ENCODE measurements around the gene ZNF48. TPM values are rescaled to one million over a fixed set of nuclear protein-coding genes. Genes with fewer than 3 reads are reported as not detected.

The ZNF48 gene
- total and polyA plus RNA-seq, 10 donors, result 2.7 to 10.4 (median 8.4) TPM

DNA sequence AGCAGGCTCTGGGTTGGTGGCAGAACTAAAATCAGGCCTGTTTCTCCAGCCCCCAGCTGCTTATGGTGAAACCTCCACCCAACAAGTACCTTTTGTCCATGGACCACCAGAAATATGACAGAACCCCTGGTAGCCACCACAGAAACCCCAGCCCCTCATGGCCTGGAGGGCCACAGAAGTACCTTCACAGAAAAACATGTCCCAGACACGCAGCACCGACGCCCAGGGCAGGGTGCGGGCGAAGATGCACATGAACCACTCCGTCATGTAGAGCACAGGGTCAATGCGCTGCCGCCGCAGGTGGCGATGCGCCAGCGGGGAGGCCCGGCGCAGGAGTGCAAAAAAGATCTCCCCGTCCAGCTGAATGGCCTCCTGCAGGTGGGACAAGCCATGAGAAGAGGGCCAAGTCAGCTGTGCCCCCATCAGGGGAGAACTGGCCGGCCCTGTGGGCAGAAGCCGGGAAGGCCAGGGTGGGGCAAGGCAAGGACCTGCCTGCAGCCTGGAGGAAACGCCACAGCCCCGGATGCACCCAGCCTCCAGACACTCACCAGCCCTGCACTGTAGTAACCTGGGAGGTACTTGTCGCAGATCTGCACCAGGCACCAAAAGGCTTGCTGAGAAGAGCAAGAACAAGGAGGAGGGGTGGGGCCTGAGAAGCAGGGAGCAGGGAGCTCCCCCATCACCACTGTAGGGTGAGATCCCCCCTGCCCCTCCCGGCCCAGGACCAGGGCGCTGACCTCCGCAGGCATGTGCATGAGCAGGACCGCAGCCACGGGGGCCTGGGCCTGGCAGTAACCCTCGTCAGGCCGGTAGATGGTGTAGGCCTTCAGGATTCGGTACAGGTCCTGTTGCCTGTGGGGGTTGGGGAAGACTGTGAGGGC is 36.0 kb upstream of the ZNF48 start:
- H3K36me3 ChIP-seq, result peaks cover 0 to 79% (median 55%) of the 10 kb centered on the region in 6 donors

DNA sequence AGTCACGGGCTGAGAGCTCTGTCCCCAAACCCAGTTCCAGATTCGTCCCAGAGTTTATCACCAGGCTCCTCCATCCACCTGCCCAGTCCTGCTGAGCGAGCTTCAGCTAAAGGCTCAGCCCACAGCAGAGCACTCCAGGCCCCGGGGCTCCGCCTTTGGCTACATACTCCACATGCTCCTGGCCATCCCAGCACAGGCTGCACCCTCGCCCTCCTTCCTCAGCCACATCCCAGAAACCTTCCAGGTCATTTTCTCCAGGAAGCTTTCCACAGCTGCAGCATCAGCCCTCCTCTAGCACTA is 35.4 kb upstream of the ZNF48 start:
- Histone ChIP-seq H3K36me3 (peaks cover 0 to 85% (median 61%) of the 10 kb centered on the region in 6 donors), H3K27me3 (replicated peaks in 1 of 7) (no peaks in the 10 kb centered on the region)
- WGBS, 5 donors, result 92 to 96% (median 94%) methylated on average over 5 to 6 of the region's 6 CpGs

More for the DNA sequence above, 36.0 kb upstream of the ZNF48 start:
- intact Hi-C loops (cut with DNase I; ENCODE audit: low total_unique reads), result no loop called here
- no peak overlapping the region for H3K4me3 ChIP-seq
- DNase-seq, result peak; percentile 75
- H3K9me3 ChIP-seq, result no peaks in the 10 kb centered on the region
- peaks cover 11 to 35% (median 25%) of the 10 kb centered on the region in 6 donors for H3K4me1 ChIP-seq
- no peak overlapping the region for H3K27ac ChIP-seq
- WGBS, 5 donors, result 94 to 95% (median 94%) methylated on average over 15 to 28 of the region's 28 CpGs
- no peaks in the 10 kb centered on the region for H3K27me3 ChIP-seq (replicated peaks in 1 of 7)
- TF ChIP-seq POLR2A (IDR thresholded peaks at IDR 0.05), result no peak
- TF ChIP-seq POLR2AphosphoS5 (IDR thresholded peaks at IDR 0.05), result peak in 2 of 3 donors; percentile 14 to 41
- TF ChIP-seq, protein P1, sequence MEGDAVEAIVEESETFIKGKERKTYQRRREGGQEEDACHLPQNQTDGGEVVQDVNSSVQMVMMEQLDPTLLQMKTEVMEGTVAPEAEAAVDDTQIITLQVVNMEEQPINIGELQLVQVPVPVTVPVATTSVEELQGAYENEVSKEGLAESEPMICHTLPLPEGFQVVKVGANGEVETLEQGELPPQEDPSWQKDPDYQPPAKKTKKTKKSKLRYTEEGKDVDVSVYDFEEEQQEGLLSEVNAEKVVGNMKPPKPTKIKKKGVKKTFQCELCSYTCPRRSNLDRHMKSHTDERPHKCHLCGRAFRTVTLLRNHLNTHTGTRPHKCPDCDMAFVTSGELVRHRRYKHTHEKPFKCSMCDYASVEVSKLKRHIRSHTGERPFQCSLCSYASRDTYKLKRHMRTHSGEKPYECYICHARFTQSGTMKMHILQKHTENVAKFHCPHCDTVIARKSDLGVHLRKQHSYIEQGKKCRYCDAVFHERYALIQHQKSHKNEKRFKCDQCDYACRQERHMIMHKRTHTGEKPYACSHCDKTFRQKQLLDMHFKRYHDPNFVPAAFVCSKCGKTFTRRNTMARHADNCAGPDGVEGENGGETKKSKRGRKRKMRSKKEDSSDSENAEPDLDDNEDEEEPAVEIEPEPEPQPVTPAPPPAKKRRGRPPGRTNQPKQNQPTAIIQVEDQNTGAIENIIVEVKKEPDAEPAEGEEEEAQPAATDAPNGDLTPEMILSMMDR (IDR thresholded peaks at IDR 0.05 in 8 of 11, conservative IDR thresholded peaks at IDR 0.05 in 3 of 11), result no peak

DNA sequence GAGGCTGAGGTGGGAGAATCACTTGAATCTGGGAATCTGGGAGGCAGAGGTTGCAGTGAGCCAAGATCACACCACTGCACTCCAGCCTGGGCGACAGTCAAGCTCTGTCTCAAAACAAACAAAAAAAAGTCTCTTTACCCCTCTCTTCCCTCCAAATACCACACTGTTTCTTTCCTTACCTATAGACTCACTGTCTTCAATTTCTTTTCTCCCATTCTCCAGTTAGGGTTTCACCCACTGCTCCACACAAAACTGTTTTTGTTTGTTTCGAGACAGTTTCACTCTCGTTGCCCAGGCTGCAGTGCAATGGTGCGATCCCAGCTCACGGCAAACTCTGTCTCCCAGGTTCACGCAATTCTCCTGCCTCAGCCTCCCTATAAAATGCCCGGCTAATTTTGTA is 34.0 kb upstream of the ZNF48 start:
- Histone ChIP-seq H3K4me1 (peaks cover 7 to 37% (median 16%) of the 10 kb centered on the region in 6 donors), H3K4me3 (no peak overlapping the region), H3K27ac (no peak overlapping the region), H3K9me3 (no peaks in the 10 kb centered on the region), H3K27me3 (replicated peaks in 1 of 7) (no peaks in the 10 kb centered on the region), H3K36me3 (peaks cover 0 to 99% (median 70%) of the 10 kb centered on the region in 6 donors)
- WGBS, 5 donors, result 93 to 98% (median 96%) methylated on average over 7 of the region's 7 CpGs
- intact Hi-C loops (cut with DNase I; ENCODE audit: low total_unique reads), result no loop called here
- TF ChIP-seq, protein P1 (IDR thresholded peaks at IDR 0.05 in 8 of 11, conservative IDR thresholded peaks at IDR 0.05 in 3 of 11), result no peak
- TF ChIP-seq POLR2A (IDR thresholded peaks at IDR 0.05) (no peak), POLR2AphosphoS5 (IDR thresholded peaks at IDR 0.05) (no peak)
- DNase-seq, result no peak

More for the DNA sequence above, 35.4 kb upstream of the ZNF48 start:
- TF ChIP-seq, protein P1 (IDR thresholded peaks at IDR 0.05 in 8 of 11, conservative IDR thresholded peaks at IDR 0.05 in 3 of 11), result no peak
- TF ChIP-seq POLR2A (IDR thresholded peaks at IDR 0.05) (no peak), POLR2AphosphoS5 (IDR thresholded peaks at IDR 0.05) (no peak)
- no peak overlapping the region for H3K27ac ChIP-seq
- H3K4me3 ChIP-seq, result no peak overlapping the region
- H3K9me3 ChIP-seq, result no peaks in the 10 kb centered on the region
- intact Hi-C loops (cut with DNase I; ENCODE audit: low total_unique reads), result no loop called here
- H3K4me1 ChIP-seq, result peaks cover 9 to 32% (median 20%) of the 10 kb centered on the region in 6 donors
- peak; percentile 74 for DNase-seq

DNA sequence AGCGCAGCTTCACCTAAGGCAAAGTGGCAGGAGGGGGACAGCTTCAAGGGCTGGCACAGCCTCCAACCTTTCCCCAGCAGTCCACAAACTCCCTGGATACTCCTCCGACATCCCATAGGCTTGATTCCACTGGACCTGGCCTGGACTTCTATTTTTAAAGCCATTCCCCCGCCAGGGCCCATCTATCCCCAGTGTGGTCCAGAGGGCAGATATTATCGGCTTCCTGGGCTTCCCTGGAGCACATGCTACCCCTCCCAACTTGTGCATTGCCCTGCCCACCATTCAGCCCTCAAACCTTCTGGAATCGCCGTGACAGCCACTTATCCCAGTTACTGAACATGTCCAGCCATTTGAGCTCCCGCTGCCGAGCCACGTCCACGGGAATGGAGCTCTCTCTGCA is 30.0 kb upstream of the ZNF48 start:
- no peak for TF ChIP-seq POLR2A (IDR thresholded peaks at IDR 0.05)
- no peak for TF ChIP-seq POLR2AphosphoS5 (IDR thresholded peaks at IDR 0.05)
- TF ChIP-seq, protein P1 (IDR thresholded peaks at IDR 0.05 in 8 of 11, conservative IDR thresholded peaks at IDR 0.05 in 3 of 11), result no peak
- H3K4me3 ChIP-seq, result no peak overlapping the region
- no peaks in the 10 kb centered on the region for H3K27me3 ChIP-seq (replicated peaks in 1 of 7)
- H3K27ac ChIP-seq, result no peak overlapping the region
- H3K36me3 ChIP-seq, result peaks cover 0 to 73% (median 40%) of the 10 kb centered on the region in 6 donors
- WGBS, 5 donors, result 80 to 94% (median 88%) methylated on average over 9 to 10 of the region's 10 CpGs
- peaks cover 20 to 52% (median 36%) of the 10 kb centered on the region in 6 donors for H3K4me1 ChIP-seq
- intact Hi-C loops (cut with DNase I; ENCODE audit: low total_unique reads), result no loop called here
- H3K9me3 ChIP-seq, result no peaks in the 10 kb centered on the region
- peak; percentile 65 for DNase-seq

Measured in spleen (tissue), 11 donors.